Measurements from ENCODE around the gene JAG1.
"Not testable (repeated sequence)": the region's sequence is repeated elsewhere in the genome, so short reads cannot be mapped to it uniquely, and the experiment has no call there.

JAG1 gene

GRCh38 chr20:10604865-10605440, 68.8 kb downstream of the JAG1 start:
- no peak for DNase-seq

- DNase-seq = no peak
Observed at GRCh38 chr20:10603971-10604864, 69.6 kb downstream of the JAG1 start.

DNA sequence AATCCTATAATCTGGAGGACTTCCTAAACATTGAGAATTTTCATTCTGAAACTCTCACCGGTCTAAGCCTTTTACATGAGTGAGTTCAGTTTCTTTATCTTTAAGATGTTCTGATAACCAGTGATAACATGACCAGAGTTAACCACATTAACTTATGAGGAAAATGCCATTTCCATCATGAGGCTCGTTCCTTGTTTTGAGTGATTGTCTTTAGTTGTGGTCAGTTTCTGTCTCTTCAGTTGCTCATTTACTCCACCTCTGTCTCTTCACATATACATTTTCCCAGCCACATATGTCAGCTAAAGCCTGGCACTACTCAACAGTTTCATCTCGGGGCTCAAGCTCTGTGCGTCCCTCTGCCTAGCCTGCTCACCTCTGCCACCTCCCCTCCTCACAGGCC, 70.4 kb downstream of the JAG1 start:
- DNase-seq = no peak

GRCh38 chr20:10602221-10602871, 71.5 kb downstream of the JAG1 start:
- DNase-seq = no peak

GRCh38 chr20:10597637-10598036, 76.2 kb downstream of the JAG1 start:
- DNase-seq = no peak

GRCh38 chr20:10596710-10597121, 77.1 kb downstream of the JAG1 start:
- DNase-seq = peak; percentile 89

GRCh38 chr20:10595985-10596384, 77.8 kb downstream of the JAG1 start:
- no peak for DNase-seq

DNA sequence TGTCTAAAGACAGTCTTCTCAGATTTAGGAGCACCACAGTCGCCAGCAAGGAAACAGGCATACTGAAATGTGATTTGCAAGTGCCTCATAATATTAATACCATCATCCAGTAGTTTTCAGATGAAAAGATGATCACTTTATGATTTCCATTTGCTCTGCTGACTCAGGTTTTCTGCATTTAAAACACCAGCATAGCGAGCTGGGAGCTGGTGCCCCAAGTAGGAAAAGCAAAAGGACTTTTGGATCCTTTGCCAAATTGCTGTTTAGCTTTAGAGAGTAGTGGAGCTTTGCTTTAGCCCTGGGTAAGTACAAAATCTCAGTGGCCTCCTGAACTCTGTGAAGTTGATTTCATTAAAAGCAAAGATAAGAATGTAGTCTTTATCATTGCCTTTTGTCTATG, 78.5 kb downstream of the JAG1 start:
- no peak for DNase-seq

DNA sequence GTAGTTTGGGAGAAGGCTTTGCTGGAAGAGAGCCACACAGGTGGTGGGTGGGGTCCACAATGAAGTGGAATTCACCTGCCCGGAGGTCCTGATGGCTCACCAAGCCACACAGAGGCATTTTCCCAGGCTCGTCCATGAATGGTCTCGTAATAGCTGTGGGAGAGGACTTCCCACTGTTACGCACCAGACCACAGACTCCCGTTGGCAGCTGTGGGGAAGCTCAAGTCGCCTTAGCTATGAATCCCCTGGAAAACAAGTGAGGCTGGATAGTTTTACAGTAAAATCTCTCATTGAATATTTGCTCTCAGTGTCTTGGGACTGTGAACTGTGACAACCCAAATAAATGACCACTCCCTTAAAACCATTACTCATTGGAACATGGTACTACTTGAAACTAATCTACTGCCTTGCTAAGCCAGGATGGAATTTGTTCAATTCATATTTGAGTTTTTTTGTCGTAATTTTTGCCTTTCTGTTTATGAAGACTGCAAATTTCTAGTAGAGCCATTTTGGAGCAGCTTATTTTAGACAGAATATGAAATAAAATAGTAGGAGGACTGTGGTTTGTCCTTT, 79.4 kb downstream of the JAG1 start:
- no peak for DNase-seq

DNA sequence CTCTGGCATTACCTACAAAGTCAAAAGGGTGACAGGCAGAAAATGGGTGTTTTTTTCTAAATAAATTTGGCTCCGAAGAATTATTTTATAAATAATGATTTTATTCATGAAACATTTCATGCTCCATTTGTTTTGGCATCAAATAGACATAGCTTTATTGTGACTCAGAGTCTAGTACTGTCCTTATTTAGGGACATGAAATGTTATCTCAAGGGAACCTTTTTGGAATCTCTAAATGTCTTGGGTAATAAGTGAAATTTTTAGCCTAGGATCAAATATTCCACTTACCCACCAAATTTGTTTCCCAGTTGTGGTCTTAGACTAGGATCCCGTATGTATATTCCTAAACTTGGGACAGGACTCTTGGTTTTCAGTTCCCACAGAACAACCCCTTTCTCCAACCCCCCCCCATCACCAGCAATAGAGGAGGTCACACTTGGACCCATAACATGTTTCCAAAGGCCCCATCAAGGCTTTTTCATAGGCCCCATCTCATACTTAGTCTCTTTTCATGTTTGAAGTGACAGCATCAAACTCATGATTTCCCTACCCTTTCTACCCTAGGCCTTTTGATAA, 81.8 kb downstream of the JAG1 start:
- no peak for DNase-seq

- DNase-seq = no peak
Observed at GRCh38 chr20:10590950-10591671, 82.7 kb downstream of the JAG1 start.

DNA sequence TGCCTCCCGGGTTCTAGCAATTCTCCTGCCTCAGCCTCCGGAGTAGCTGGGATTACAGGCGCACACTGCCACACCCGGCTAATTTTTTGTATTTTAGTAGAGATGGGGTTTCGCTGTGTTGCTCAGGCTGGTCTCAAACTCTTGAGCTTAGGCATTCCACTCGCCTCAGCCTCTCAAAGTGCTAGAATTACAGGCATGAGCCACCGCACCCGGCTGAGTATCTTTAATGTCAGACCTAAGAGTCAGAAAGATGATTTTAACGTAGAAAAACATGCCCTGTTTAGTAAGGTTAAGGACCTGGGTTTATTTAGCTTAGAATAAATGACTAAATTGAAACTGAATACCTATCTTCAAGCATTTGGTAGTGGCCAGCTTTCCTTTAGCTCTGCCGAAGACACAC, 83.4 kb downstream of the JAG1 start:
- not testable (repeated sequence) for DNase-seq
